Ovary (tissue), 3 donors: Measurements from ENCODE around the gene ALDH1A1.

ENCODE experiments used
- CTCF ChIP-seq, 3 donors: fragments of 450-650 bp in 2 of 3; fragments of 200-600 bp in 1 of 3; IDR thresholded peaks; one replicate each; pipeline versions ENCODE4 v1.5.1 to v1.8.0; 2016 to 2022; ENCODE audit warnings: antibody characterized with exemption in 3 of 3, mild to moderate bottlenecking in 1 of 3
- POLR2A ChIP-seq: fragments of 450-650 bp; IDR thresholded peaks from one replicate; pipeline ENCODE4 v1.6.1; 2017; ENCODE audit warnings: antibody characterized with exemption, mild to moderate bottlenecking, moderate library complexity
- donor health status: DM: no; HTN: no; CAD: no.

DNA sequence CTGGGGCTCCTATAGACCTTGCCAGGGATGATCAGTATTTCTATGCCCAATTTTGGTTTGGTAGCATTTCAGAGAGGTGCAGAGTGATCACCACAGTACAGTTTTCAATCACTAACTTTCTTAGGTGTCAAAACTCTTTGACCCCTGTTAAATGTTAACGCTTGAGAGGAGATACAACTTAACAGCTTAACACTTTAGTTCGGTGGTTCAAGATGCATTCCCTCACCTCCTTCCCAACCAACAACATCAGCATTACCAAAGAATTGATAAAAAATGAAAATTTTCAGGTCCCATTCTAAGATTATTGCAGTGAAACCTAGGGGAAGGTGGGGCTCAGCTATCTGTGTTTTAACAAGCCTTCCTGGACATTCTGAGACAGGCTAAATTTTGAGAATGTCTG lies 16.2 kb downstream of the ALDH1A1 start:
- no peak for TF ChIP-seq POLR2A
- TF ChIP-seq CTCF (IDR thresholded peaks at IDR 0.05): no peak
